MCF 10A (cell line): ENCODE data around the gene CASP5. TPM values are rescaled to one million over a fixed set of nuclear protein-coding genes. Genes with fewer than 3 reads are reported as not detected.

Experiments
- BruUV-seq: library from RNA; stranded (reverse); fragments of 400-500 nt; replicated peaks from 2 replicates; lab custom pipeline; 2021; lab: Mats Ljungman, UMichigan
- CTCF ChIA-PET: fragments of 300-600 bp; sonication (Branson Sonifier 250); formaldehyde crosslinking; extraction: SDS; loops from one replicate; lab custom pipeline; 2021; ENCODE audit warnings: antibody characterized with exemption, inconsistent platforms; lab: Yijun Ruan, JAX
- POLR2A ChIA-PET: fragments of 300-600, 350-650 bp; sonication (Branson Sonifier 250); formaldehyde crosslinking; extraction: SDS; loops from one replicate; lab custom pipeline; 2020; ENCODE audit warnings: antibody characterized with exemption, inconsistent platforms; lab: Yijun Ruan, JAX
- DNase-seq: peaks from one replicate; pipeline ENCODE4 v3.0.0-alpha.2; 2018; ENCODE audit not compliant: unreplicated experiment
- H3K27ac Mint-ChIP-seq: one replicate; pipeline ENCODE4 v1.8.0; 2022; ENCODE audit warnings: mild to moderate bottlenecking, low read depth, mixed read lengths; ENCODE audit not compliant: unreplicated experiment
- H3K27me3 Mint-ChIP-seq: one replicate; pipeline ENCODE4 v1.8.0; 2022; ENCODE audit warnings: mixed read lengths; ENCODE audit not compliant: insufficient read depth, unreplicated experiment
- H3K36me3 Mint-ChIP-seq: one replicate; pipeline ENCODE4 v1.8.0; 2022; ENCODE audit warnings: mild to moderate bottlenecking, moderate library complexity, mixed read lengths; ENCODE audit not compliant: insufficient read depth, unreplicated experiment
- H3K4me1 Mint-ChIP-seq: one replicate; pipeline ENCODE4 v1.8.0; 2022; ENCODE audit warnings: mixed read lengths; ENCODE audit not compliant: insufficient read depth, unreplicated experiment
- H3K4me3 Mint-ChIP-seq: one replicate; pipeline ENCODE4 v1.8.0; 2022; ENCODE audit warnings: mild to moderate bottlenecking, moderate library complexity, mixed read lengths; ENCODE audit not compliant: unreplicated experiment
- H3K9me3 Mint-ChIP-seq: one replicate; pipeline ENCODE4 v1.8.0; 2022; ENCODE audit warnings: mixed read lengths; ENCODE audit not compliant: unreplicated experiment
- CTCF ChIP-seq: fragments of 200-600 bp; IDR thresholded peaks from one replicate; pipeline ENCODE4 v1.8.0; 2022; ENCODE audit warnings: antibody characterized with exemption, mild to moderate bottlenecking; ENCODE audit not compliant: unreplicated experiment
- intact Hi-C: fragments of 100-400 bp; cut with micrococcal nuclease; formaldehyde crosslinking; loops from 2 replicates; pipeline ENCODE4 v1.14.1; 2022
- total RNA-seq: library from RNA; stranded (reverse); gene quantifications from 2 replicates; pipeline ENCODE4 v1.2.3, GENCODE V29; 2022

The CASP5 gene
- total RNA-seq, 1 experiment from 2014 or later = not detected

GRCh38 chr11:104970756-104971155 lies 52.2 kb downstream of the CASP5 start:
- Mint-ChIP-seq H3K27ac (no peak overlapping the region), H3K4me1 (peaks cover 15% of the 10 kb centered on the region), H3K36me3 (peaks cover 6% of the 10 kb centered on the region), H3K9me3 (peaks cover 7% of the 10 kb centered on the region), H3K27me3 (no peaks in the 10 kb centered on the region), H3K4me3 (no peak overlapping the region)
- POLR2A ChIA-PET = interaction anchor here (0.7 to 0.9 kb wide), 2 partner anchors 131 to 829 kb away, joined by 3 read pairs; no protein-coding TSS in a partner anchor
- no peak for TF ChIP-seq CTCF
- intact Hi-C loops = no loop called here
- CTCF ChIA-PET = no interaction called here
- BruUV-seq = no TSS peak
- DNase-seq = no peak

- peak overlapping the region; percentile 99 for H3K27ac Mint-ChIP-seq
- DNase-seq = no peak
- peaks cover 19% of the 10 kb centered on the region for H3K36me3 Mint-ChIP-seq
- ChIA-PET CTCF (interaction anchor here (0.6 to 1.1 kb wide), 7 partner anchors 8 to 859 kb away, joined by 3 to 6 read pairs (median 3); no protein-coding TSS in a partner anchor), POLR2A (interaction anchor here (0.5 to 4.4 kb wide), 11 partner anchors 9 to 398 kb away, joined by 3 to 33 read pairs (median 5); partner anchors contain the start of gene CASP1)
- BruUV-seq = no TSS peak
- no peak for TF ChIP-seq CTCF
- peaks cover 7% of the 10 kb centered on the region for H3K9me3 Mint-ChIP-seq
- H3K4me3 Mint-ChIP-seq = peak overlapping the region; percentile 85
- peaks cover 21% of the 10 kb centered on the region for H3K4me1 Mint-ChIP-seq
- intact Hi-C loops = loop anchor here (2.0 kb wide), 1 partner anchor 78 kb away; no protein-coding TSS in a partner anchor
- no peaks in the 10 kb centered on the region for H3K27me3 Mint-ChIP-seq
Measured at GRCh38 chr11:104968856-104969776, 53.9 kb downstream of the CASP5 start.

GRCh38 chr11:104968355-104968855 lies 54.6 kb downstream of the CASP5 start, which contains the start of gene CASP4:
Gene CASP4 (minus strand): TSS chr11:104968574. CDS start chr11:104968525, 49 bp downstream.
- intact Hi-C loops = loop anchor here (2.0 kb wide), 1 partner anchor 78 kb away; no protein-coding TSS in a partner anchor
- Mint-ChIP-seq H3K27me3 (no peaks in the 10 kb centered on the region), H3K4me1 (peaks cover 21% of the 10 kb centered on the region), H3K36me3 (peaks cover 23% of the 10 kb centered on the region), H3K4me3 (peak within 1 kb of the TSS; percentile 85), H3K27ac (peak within 1 kb of the TSS; percentile 99), H3K9me3 (peaks cover 7% of the 10 kb centered on the region)
- TF ChIP-seq CTCF = no peak
- no TSS peak for BruUV-seq
- POLR2A ChIA-PET = interaction anchor here (0.5 to 4.4 kb wide), 18 partner anchors 10 to 1122 kb away, joined by 3 to 33 read pairs (median 5); partner anchors contain the start of genes CARD16 and CASP1
- peak; percentile 84 for DNase-seq
- CTCF ChIA-PET = interaction anchor here (0.8 to 1.0 kb wide), 2 partner anchors 24 to 360 kb away, joined by 3 read pairs; no protein-coding TSS in a partner anchor
